GM12878 (cell line): ENCODE data around the gene SLC2A2. TPM values are rescaled to one million over a fixed set of nuclear protein-coding genes. Genes with fewer than 3 reads are reported as not detected.

Experiments used
- ATAC-seq: fragments of 200-7000 bp; cut with Tn5 transposase; 3 replicates; pipeline ENCODE4 v1.9.1; 2020; ENCODE audit warnings: mild to moderate bottlenecking, moderate library complexity
- BruUV-seq: library from RNA; stranded (reverse); fragments of 400-500 nt; replicated peaks from 2 replicates; lab custom pipeline; 2021; lab: Mats Ljungman, UMichigan
- CTCF ChIA-PET: fragments of 300-600 bp; sonication (Branson Sonifier 250); formaldehyde crosslinking; extraction: SDS; loops from one replicate; lab custom pipeline; 2021; ENCODE audit warnings: inconsistent platforms; lab: Yijun Ruan, JAX
- POLR2A ChIA-PET: fragments of 350-600 bp; formaldehyde crosslinking; extraction: SDS; loops from one replicate; lab custom pipeline; 2021; ENCODE audit warnings: inconsistent platforms; lab: Charles Lee
- RAD21 ChIA-PET: fragments of 300-600 bp; sonication (Branson Sonifier 250); formaldehyde crosslinking; loops from one replicate; lab custom pipeline; 2023; ENCODE audit warnings: antibody characterized with exemption; ENCODE audit not compliant: unreplicated experiment; lab: Charles Lee
- SMC1A ChIA-PET: fragments of 300-600 bp; sonication (Branson Sonifier 250); formaldehyde crosslinking; loops from one replicate; lab custom pipeline; 2023; ENCODE audit not compliant: unreplicated experiment, uncharacterized antibody; lab: Charles Lee
- DNase-seq: peaks from one replicate; pipeline ENCODE4 v3.0.0-alpha.2; 2011; ENCODE audit warnings: low read depth, low spot score
- FAIRE-seq: peaks from 3 replicates; lab custom pipeline; 2011; peaks lifted over from hg19 to GRCh38; lab: Jason Lieb, UNC
- H2AFZ ChIP-seq: 2 replicates; pipeline ENCODE4 v1.6.0; 2011; ENCODE audit warnings: low read depth, low read length, control low read depth; ENCODE audit not compliant: control insufficient read depth
- H3K27ac ChIP-seq: 2 replicates; pipeline ENCODE4 v1.5.1; 2011; ENCODE audit warnings: control low read depth; ENCODE audit not compliant: control insufficient read depth, insufficient read depth
- H3K27me3 ChIP-seq, 2 experiments: replicated peaks in 1 of 2; 2 replicates each; pipeline versions ENCODE4 v1.6.0 to v1.6.1; 2011; ENCODE audit warnings: low read length in 1 of 2; ENCODE audit not compliant: control insufficient read depth in 2 of 2, insufficient read depth in 2 of 2
- H3K36me3 ChIP-seq, 2 experiments: 2 replicates each; pipeline ENCODE4 v1.5.1; 2011; ENCODE audit warnings: low read length in 1 of 2; ENCODE audit not compliant: control insufficient read depth in 2 of 2, insufficient read depth in 2 of 2
- H3K4me1 ChIP-seq: 2 replicates; pipeline ENCODE4 v1.6.1; 2011; ENCODE audit warnings: mild to moderate bottlenecking, low read length, moderate library complexity, mixed read lengths; ENCODE audit not compliant: control insufficient read depth, insufficient read depth
- H3K4me2 ChIP-seq: 2 replicates; pipeline ENCODE4 v1.6.0; 2011; ENCODE audit warnings: control low read depth; ENCODE audit not compliant: control insufficient read depth, insufficient read depth
- H3K4me3 ChIP-seq: fragments of 200-600 bp; sonication (generic); 2 replicates; pipeline ENCODE4 v1.5.1; 2016
- H3K79me2 ChIP-seq: 2 replicates; pipeline ENCODE4 v1.6.0; 2011; ENCODE audit warnings: low read length; ENCODE audit not compliant: control insufficient read depth, insufficient read depth
- H3K9ac ChIP-seq: 2 replicates; pipeline ENCODE4 v1.8.0; 2011; ENCODE audit warnings: low read length, control low read depth, mixed read lengths; ENCODE audit not compliant: control insufficient read depth, insufficient read depth
- H3K9me3 ChIP-seq: replicated peaks from 3 replicates; pipeline ENCODE4 v1.5.1; 2011; ENCODE audit warnings: mild to moderate bottlenecking, low read length; ENCODE audit not compliant: control insufficient read depth, insufficient read depth
- H4K20me1 ChIP-seq: 2 replicates; pipeline ENCODE4 v1.6.0; 2011; ENCODE audit not compliant: control insufficient read depth, insufficient read depth
- BACH1 ChIP-seq: fragments of 450-650 bp; IDR thresholded peaks from 2 replicates; pipeline ENCODE4 v1.6.1; 2017; ENCODE audit warnings: mild to moderate bottlenecking, borderline replicate concordance
- BHLHE40 ChIP-seq, 2 experiments: fragments of 450-650 bp in 1 of 2; IDR thresholded peaks; 2 replicates each; pipeline ENCODE4 v1.6.1; 2011 to 2017; ENCODE audit warnings: low read depth in 2 of 2, borderline replicate concordance in 1 of 2, improper control_type of control experiment in 1 of 2, low read length in 1 of 2, mild to moderate bottlenecking in 1 of 2
- CHD4 ChIP-seq: fragments of 200-600 bp; sonication (generic); IDR thresholded peaks from 2 replicates; pipeline ENCODE4 v1.6.1; 2016; ENCODE audit warnings: mild to moderate bottlenecking
- EP300 ChIP-seq, 2 experiments: fragments of 150-350 bp in 1 of 2; IDR thresholded peaks; 2 replicates each; pipeline ENCODE4 v1.6.1; 2011 to 2012; ENCODE audit warnings: low read depth in 2 of 2, low read length in 2 of 2, borderline replicate concordance in 1 of 2, improper control_type of control experiment in 1 of 2, inconsistent platforms in 1 of 2; ENCODE audit not compliant: control insufficient read depth in 1 of 2
- ETV6 ChIP-seq, 2 experiments: fragments of 450-650 bp in 1 of 2; IDR thresholded peaks in 1 of 2; conservative IDR thresholded peaks in 1 of 2; 2 replicates each; pipeline ENCODE4 v1.6.1; 2014; ENCODE audit warnings: antibody characterized with exemption in 1 of 2, borderline replicate concordance in 1 of 2, low read depth in 1 of 2, mild to moderate bottlenecking in 1 of 2, moderate library complexity in 1 of 2
- FOS ChIP-seq: IDR thresholded peaks from 3 replicates; pipeline ENCODE4 v1.6.1; 2011; ENCODE audit warnings: borderline replicate concordance; ENCODE audit not compliant: insufficient read length; ENCODE audit errors: extremely low read depth
- FOXM1 ChIP-seq: IDR thresholded peaks from 2 replicates; pipeline ENCODE4 v1.6.1; 2012; ENCODE audit warnings: low read depth, mild to moderate bottlenecking, inconsistent platforms, low read length, moderate library complexity
- NFYA ChIP-seq: IDR thresholded peaks from 2 replicates; pipeline ENCODE4 v1.6.1; 2011; ENCODE audit warnings: low read depth, mild to moderate bottlenecking, low read length, improper control_type of control experiment, borderline replicate concordance
- NRF1 ChIP-seq: conservative IDR thresholded peaks from 2 replicates; pipeline ENCODE4 v1.6.1; 2011; ENCODE audit warnings: mild to moderate bottlenecking, low read depth, low read length, improper control_type of control experiment
- RB1 ChIP-seq: fragments of 450-650 bp; formaldehyde crosslinking; IDR thresholded peaks from 2 replicates; pipeline ENCODE4 v1.6.1; 2017; ENCODE audit warnings: mild to moderate bottlenecking, borderline replicate concordance
- RELA ChIP-seq: fragments of 450-650 bp; IDR thresholded peaks from 2 replicates; pipeline ENCODE4 v1.8.0; 2014; ENCODE audit warnings: borderline replicate concordance; ENCODE audit not compliant: partially characterized antibody
- SIX5 ChIP-seq: IDR thresholded peaks from 2 replicates; pipeline ENCODE4 v1.6.1; 2011; ENCODE audit warnings: mild to moderate bottlenecking, low read depth, low read length, moderate library complexity; ENCODE audit not compliant: severe bottlenecking
- SREBF1 ChIP-seq: IDR thresholded peaks from 2 replicates; pipeline ENCODE4 v1.6.1; 2012; ENCODE audit warnings: mild to moderate bottlenecking, low read length
- ZBED1 ChIP-seq: IDR thresholded peaks from 2 replicates; pipeline ENCODE4 v1.6.1; 2016; ENCODE audit warnings: borderline replicate concordance
- WGBS: methylation state at CpG from one replicate; pipeline ENCODE4 v1.1.6; 2016; ENCODE audit warnings: low lambda C conversion rate; ENCODE audit not compliant: insufficient replicate concordance, insufficient coverage; ENCODE audit errors: missing lambda C conversion rate; 5-methylcytosine and 5-hydroxymethylcytosine counted together
- in situ Hi-C: fragments of 300-500 bp; cut with MboI; formaldehyde crosslinking; loops from 9 replicates; pipeline ENCODE4 v1.14.3; 2018; ENCODE audit warnings: mixed read lengths
- intact Hi-C: fragments of 100-400 bp; cut with micrococcal nuclease; formaldehyde crosslinking; loops from one replicate; pipeline ENCODE4 v1.14.2; 2022; ENCODE audit not compliant: unreplicated experiment
- polyA plus RNA-seq, 11 experiments: library from polyadenylated mRNA; depleted of rRNA in 4 of 11; unstranded in 6 of 11; stranded (reverse) in 5 of 11; fragments of >200 nt; fragmentation: Nextera tagmentation in 4 of 11; fragmentation: Illumina TruSeq in 1 of 11; extraction: Ambion mirVana in 4 of 11; extraction: Trizol in 1 of 11; gene quantifications; 1 replicate in 1 of 11; 2 replicates in 10 of 11; pipeline versions ENCODE4 v1.2.1 to v1.2.3, GENCODE V29; 2011 to 2016; ENCODE audit warnings: inconsistent platforms in 2 of 11, missing spikeins in 2 of 11, low read depth in 1 of 11
- total RNA-seq, 4 experiments: library from RNA; depleted of rRNA in 3 of 4; stranded (reverse); fragments of >200 nt in 3 of 4; fragmentation: Illumina TruSeq in 1 of 4; extraction: Trizol in 1 of 4; gene quantifications; 2 replicates each; pipeline versions ENCODE4 v1.2.1 to v1.2.3, GENCODE V29; 2013 to 2021
- TF ChIP-seq, protein P1 (sequence below): fragments of 450-650 bp; IDR thresholded peaks from 2 replicates; pipeline ENCODE4 v1.6.1; 2017; ENCODE audit warnings: borderline replicate concordance
- TF ChIP-seq, protein P2 (sequence below): fragments of 450-650 bp; IDR thresholded peaks from 2 replicates; pipeline ENCODE4 v1.6.1; 2017; ENCODE audit warnings: mild to moderate bottlenecking
- TF ChIP-seq, protein P3 (sequence below): fragments of 450-650 bp; IDR thresholded peaks from 2 replicates; pipeline ENCODE4 v1.6.1; 2017; ENCODE audit warnings: low read depth, mild to moderate bottlenecking, moderate library complexity
- TF ChIP-seq, protein P4 (sequence below): IDR thresholded peaks from 2 replicates; pipeline ENCODE4 v1.6.1; 2012; ENCODE audit warnings: low read depth, low read length, improper control_type of control experiment

SLC2A2 gene
- total and polyA plus RNA-seq, 10 of the 15 experiments (the other 5 are each of a cell fraction or from before 2014, with no cell fraction given) = 0.04 to 0.10 (median 0.04) TPM; not detected in 7

DNA sequence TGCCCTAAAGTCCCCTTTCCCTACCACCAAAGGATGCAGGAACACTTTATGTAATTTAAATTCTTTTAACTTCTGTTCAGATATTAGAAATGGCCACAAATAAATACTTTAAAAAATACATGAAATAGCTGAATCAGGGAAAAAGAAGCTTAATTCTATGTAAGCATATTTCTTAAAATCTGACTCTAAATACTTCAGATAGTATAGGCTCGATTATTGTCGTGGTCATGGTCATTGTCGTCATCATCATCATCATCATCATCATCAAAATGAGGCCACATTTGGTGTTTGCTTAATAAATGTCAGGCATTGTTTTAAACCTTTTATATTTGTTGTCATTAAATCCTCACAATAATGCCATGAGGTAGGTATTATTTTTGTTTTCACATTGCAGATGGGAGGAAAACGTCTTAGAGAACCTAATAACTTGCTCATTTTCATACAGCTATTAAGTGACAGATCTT, 14.6 kb downstream of the SLC2A2 start:
- no peak for TF ChIP-seq ZBED1
- no peak for TF ChIP-seq ETV6 (conservative IDR thresholded peaks at IDR 0.05 in 1 of 2, IDR thresholded peaks at IDR 0.05 in 1 of 2; ENCODE audit: borderline replicate concordance in 1 of 2, low read depth in 1 of 2)
- no peak for TF ChIP-seq BHLHE40 (IDR thresholded peaks at IDR 0.05; ENCODE audit: borderline replicate concordance in 1 of 2, low read depth in 2 of 2, low read length in 1 of 2)
- TF ChIP-seq, protein P1, sequence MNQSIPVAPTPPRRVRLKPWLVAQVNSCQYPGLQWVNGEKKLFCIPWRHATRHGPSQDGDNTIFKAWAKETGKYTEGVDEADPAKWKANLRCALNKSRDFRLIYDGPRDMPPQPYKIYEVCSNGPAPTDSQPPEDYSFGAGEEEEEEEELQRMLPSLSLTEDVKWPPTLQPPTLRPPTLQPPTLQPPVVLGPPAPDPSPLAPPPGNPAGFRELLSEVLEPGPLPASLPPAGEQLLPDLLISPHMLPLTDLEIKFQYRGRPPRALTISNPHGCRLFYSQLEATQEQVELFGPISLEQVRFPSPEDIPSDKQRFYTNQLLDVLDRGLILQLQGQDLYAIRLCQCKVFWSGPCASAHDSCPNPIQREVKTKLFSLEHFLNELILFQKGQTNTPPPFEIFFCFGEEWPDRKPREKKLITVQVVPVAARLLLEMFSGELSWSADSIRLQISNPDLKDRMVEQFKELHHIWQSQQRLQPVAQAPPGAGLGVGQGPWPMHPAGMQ = no peak
- TF ChIP-seq RB1 = no peak
- no peak for TF ChIP-seq EP300 (IDR thresholded peaks at IDR 0.05; ENCODE audit: borderline replicate concordance in 1 of 2, control insufficient read depth in 1 of 2, low read depth in 2 of 2, low read length in 2 of 2)
- TF ChIP-seq FOS = no peak
- TF ChIP-seq BACH1 = no peak
- no peak for TF ChIP-seq RELA
- no peak for TF ChIP-seq NRF1
- TF ChIP-seq SIX5 = no peak
- TF ChIP-seq SREBF1 = no peak
- TF ChIP-seq NFYA = no peak
- TF ChIP-seq, protein P2, sequence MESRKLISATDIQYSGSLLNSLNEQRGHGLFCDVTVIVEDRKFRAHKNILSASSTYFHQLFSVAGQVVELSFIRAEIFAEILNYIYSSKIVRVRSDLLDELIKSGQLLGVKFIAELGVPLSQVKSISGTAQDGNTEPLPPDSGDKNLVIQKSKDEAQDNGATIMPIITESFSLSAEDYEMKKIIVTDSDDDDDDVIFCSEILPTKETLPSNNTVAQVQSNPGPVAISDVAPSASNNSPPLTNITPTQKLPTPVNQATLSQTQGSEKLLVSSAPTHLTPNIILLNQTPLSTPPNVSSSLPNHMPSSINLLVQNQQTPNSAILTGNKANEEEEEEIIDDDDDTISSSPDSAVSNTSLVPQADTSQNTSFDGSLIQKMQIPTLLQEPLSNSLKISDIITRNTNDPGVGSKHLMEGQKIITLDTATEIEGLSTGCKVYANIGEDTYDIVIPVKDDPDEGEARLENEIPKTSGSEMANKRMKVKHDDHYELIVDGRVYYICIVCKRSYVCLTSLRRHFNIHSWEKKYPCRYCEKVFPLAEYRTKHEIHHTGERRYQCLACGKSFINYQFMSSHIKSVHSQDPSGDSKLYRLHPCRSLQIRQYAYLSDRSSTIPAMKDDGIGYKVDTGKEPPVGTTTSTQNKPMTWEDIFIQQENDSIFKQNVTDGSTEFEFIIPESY = no peak
- TF ChIP-seq, protein P3, sequence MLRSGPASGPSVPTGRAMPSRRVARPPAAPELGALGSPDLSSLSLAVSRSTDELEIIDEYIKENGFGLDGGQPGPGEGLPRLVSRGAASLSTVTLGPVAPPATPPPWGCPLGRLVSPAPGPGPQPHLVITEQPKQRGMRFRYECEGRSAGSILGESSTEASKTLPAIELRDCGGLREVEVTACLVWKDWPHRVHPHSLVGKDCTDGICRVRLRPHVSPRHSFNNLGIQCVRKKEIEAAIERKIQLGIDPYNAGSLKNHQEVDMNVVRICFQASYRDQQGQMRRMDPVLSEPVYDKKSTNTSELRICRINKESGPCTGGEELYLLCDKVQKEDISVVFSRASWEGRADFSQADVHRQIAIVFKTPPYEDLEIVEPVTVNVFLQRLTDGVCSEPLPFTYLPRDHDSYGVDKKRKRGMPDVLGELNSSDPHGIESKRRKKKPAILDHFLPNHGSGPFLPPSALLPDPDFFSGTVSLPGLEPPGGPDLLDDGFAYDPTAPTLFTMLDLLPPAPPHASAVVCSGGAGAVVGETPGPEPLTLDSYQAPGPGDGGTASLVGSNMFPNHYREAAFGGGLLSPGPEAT = no peak
- no peak for TF ChIP-seq CHD4
- TF ChIP-seq, protein P4, sequence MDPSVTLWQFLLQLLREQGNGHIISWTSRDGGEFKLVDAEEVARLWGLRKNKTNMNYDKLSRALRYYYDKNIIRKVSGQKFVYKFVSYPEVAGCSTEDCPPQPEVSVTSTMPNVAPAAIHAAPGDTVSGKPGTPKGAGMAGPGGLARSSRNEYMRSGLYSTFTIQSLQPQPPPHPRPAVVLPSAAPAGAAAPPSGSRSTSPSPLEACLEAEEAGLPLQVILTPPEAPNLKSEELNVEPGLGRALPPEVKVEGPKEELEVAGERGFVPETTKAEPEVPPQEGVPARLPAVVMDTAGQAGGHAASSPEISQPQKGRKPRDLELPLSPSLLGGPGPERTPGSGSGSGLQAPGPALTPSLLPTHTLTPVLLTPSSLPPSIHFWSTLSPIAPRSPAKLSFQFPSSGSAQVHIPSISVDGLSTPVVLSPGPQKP = no peak
- TF ChIP-seq FOXM1 = no peak
- FAIRE-seq (no peak), DNase-seq (no peak), ATAC-seq (no peak)
- H3K4me3 ChIP-seq = no peak overlapping the region
- BruUV-seq = no TSS peak
- WGBS = 34% methylated on average over 4 of the region's 4 CpGs
- no peaks in the 10 kb centered on the region for H3K79me2 ChIP-seq
- no peaks in the 10 kb centered on the region for H3K27me3 ChIP-seq
- no peak overlapping the region for H3K4me2 ChIP-seq
- POLR2A ChIA-PET = no interaction called here
- H2AFZ ChIP-seq = no peak overlapping the region
- RAD21 ChIA-PET = no interaction called here
- H3K4me1 ChIP-seq = no peaks in the 10 kb centered on the region
- no peaks in the 10 kb centered on the region for H4K20me1 ChIP-seq
- no peaks in the 10 kb centered on the region for H3K9me3 ChIP-seq
- CTCF ChIA-PET = interaction anchor here (0.7 to 1.7 kb wide), 4 partner anchors 14 to 554 kb away, joined by 4 to 6 read pairs (median 4); no protein-coding TSS in a partner anchor
- intact Hi-C loops (loop anchor here (5.0 kb wide), 1 partner anchor 40 kb away; no protein-coding TSS in a partner anchor), in situ Hi-C loops (no loop called here)
- H3K27ac ChIP-seq = no peak overlapping the region
- H3K36me3 ChIP-seq = no peaks in the 10 kb centered on the region
- SMC1A ChIA-PET = no interaction called here
- no peak overlapping the region for H3K9ac ChIP-seq
